HG02763 (cell line): ENCODE data around the gene ANO9.
"Not testable (repeated sequence)": the region's sequence is repeated elsewhere in the genome, so short reads cannot be mapped to it uniquely, and the experiment has no call there.

Experiments
- ATAC-seq: cut with Tn5 transposase; IDR thresholded peaks from one replicate; pipeline ENCODE4 v1.9.1; 2021; ENCODE audit warnings: mild to moderate bottlenecking, moderate library complexity; ENCODE audit not compliant: unreplicated experiment

Gene ANO9

DNA sequence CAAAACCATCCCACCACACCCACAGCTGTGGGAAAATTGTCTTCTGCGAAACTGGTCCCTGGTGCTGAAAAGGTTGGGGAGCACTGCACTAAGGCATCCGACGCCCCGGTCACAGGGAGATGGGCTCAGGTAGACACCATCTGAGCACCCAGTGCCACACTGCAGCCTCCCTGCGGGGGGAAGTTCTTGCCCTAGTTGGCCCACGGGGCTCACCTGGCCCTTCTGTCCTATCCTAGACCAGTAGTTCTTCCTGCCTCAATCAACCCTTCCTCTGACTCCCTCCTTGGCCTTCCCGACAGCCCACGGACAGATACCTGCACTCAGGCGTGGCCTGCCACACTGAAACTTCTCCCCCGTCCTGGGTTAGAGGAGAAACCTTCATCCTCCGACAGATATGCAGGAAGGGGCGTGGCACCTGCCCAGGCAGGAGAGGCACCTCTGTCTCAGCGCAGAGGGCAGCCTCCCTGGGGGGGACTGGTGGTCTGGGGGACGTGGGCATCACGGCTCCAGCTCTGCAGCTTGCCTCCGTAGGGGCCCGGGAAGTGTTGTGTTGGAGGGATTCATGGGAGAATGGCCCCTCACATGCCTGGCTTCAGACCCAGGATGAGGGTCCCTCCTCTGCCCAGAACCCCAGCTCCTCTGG is 4.5 kb downstream of the ANO9 start:
- ATAC-seq = no peak

DNA sequence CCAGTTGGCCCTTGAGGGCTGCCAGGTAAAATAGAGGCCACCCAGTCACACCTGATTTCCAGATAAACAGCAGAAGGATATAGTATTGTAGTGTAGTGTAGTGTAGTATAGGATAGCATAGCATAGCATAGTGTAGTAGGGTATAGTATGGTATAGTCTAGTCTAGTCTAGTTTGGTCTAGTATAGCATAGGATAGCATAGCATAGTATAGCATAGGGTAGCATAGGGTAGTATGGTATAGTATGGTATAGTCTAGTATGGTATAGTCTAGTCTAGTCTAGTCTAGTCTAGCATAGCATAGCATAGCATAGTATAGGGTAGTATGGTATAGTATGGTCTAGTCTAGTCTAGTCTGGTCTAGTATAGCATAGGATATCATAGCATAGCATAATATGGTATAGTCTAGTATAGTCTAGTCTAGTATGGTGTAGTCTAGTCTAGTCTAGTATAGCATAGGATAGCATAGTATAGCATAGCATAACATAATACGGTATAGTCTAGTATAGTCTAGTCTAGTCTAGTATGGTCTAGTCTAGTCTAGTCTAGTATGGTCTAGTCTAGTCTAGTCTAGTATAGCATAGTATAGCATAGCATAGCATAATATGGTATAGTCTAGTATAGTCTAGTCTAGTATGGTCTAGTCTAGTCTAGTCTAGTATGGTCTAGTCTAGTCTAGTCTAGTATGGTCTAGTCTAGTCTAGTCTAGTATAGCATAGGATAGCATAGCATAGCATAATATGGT is 6.6 kb downstream of the ANO9 start:
- not testable (repeated sequence) for ATAC-seq

DNA sequence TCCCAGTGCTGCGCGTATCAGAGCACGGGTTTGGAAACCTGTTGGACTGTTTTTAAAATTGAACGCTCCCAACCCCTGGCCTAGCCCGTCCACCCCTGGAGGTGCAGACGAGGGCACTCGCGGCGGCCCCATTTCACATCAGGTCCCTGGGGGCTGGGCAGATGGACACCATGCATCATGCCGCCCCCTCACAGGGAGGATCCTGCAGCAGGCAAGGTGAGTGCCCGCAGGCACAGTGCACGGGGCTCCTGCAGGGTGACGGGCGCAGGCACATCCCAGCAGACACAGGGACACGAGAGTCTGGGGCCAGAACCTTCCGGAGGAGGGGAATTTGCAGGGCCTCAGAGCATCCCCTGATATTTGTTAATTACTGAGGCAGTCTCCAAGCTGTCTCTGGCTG is 7.3 kb downstream of the ANO9 start:
- no peak for ATAC-seq

DNA sequence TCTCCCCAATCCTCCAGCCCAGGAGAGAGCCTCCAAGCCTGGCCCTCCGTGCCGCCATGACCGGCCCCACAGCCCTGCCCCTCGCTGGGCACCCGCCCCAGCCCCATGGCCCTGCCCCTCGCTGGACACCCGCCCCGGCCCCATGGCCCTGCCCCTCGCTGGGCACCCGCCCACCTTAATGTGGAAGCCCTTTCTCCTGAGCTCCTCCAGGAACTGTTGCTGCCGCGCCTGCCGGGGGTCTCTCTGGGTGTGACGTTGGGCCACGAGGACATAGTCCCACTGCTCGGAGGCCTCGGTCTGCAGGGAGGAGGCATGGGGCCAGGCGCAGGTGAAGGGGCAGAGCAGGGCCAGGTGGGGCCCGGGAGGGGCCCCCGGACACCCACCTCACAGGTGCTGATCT is 8.2 kb downstream of the ANO9 start:
- ATAC-seq = no peak

DNA sequence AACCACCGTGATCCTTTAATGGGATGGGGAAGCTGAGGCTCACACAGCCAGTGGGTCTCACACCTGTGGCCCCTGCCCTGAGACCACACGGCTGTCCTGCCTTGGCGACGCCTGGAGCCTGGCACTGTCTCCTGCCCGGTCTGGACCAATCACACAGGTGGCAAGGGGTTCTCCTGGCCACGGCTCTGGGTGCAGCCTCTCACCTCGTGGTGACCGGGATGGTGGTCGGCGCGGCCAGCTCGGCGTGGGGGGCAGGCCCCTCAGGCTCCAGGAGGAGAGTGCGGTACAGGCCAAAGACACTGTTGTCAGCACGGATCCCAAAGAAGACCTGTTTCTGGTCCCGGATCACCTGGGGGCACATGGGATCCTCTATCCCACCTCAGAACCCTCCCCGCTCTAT is 8.7 kb downstream of the ANO9 start:
- ATAC-seq = no peak

DNA sequence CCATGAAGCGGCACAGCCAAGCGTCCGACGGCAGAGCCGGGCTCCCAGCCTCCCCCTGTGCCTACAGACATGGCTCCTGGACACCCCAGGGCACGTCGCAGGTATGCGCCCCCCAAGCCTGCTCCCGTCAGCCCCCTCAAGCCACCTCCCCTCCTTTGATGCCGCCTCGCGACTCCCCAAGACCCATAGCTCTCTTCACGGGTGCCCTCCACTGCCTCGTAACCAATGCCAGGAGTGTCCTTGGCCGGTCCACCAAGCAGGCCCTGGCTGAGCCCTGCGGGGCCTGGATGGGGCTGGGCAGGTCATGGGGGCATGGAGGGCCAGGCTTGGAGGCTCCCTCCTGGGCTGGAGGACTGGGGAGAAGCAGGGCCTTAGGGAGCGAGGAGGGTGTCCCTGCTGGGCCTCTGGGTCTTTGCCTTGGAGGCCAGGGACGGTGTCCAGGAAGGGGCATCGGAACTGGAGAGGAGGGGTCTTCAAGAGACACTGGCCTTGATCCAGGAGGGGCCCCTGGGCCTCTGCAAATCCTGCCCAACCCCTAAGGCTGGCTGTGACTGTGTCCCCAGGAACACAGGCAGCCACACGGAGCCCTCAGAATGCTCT is 9.2 kb downstream of the ANO9 start:
- no peak for ATAC-seq

DNA sequence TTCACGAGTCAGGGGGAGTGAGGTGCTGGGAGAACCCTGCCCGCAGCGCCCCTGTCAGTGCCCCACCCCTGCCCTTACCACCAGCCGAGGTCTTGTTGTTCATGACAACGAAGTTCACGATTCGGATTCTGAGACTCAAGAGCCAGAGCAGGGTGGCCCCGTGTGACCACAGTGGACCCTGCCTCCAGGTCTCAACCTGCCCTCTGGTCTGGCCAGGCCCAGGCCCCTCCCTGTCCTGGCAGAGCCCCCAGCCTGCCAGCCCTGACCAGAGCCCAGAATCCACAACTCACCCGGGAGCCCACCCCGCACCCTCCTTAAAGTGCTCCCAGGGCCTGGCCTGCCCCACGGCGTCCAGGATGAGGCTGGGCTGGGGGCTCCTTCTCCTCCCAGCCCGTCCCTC is 9.9 kb downstream of the ANO9 start:
- no peak for ATAC-seq

DNA sequence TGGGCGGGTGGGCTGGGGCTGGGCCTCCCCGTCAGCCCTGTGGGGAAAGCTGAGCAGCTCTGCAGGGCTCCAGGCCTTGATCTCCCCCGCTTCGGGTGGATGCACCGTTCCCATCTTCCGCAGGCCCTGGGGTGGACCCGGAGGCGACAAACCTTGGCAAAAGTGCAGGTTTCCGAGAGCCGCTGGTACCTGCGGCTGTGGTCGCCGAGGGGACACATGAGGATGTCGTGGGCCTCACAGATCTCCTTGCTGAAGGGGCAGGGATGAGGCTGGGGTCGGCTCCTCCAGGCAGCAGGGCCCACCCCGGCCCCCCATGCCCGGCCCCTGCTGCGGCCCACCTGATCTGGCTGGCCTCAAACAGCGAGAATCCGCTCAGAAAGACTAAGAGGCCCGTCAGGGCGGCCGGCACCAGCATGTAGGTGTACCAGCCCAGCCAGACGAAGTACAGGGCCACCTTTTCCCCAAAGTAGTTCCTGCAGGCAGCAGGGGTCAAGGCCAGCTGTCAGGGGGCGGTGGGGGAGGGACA is 11.8 kb downstream of the ANO9 start:
- ATAC-seq = no peak

DNA sequence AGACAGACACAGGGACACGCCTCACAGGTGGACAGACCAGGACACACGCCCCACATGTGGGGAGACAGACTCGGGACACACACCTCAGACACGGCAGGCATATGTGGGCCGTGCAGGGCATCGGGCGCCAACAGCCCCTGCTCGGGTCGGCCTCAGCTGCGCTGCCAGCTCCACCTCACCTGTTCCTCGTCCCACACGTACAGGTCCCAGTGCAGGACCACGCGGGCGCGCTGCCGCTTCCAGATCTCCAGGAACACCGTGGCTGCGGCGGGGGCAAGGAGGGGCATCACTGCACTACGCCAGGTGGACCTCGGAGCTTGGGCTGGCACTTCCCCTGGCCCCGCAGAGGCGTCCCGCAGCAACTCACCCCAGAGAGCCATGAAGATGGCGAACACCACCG is 12.4 kb downstream of the ANO9 start:
- no peak for ATAC-seq

DNA sequence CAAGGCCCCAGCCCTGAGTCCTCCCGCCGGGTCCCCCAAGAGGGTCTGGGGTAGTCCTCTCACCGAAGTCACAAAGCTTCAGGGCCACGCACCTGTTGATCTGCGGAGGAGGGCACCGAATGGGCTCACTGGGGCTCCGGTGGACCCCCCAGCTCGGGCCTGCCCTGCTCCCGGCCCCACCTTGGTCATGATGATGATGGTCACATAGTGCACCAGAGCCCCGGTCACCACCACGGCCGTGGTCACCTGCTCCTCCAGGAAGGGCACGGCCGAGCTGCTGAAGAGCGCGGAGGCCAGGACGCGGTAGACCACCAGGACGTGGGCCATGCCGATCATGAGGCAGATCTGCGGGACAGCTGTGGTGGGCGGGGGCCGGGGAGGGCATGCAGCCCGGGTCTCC is 13.5 kb downstream of the ANO9 start:
- ATAC-seq = no peak

DNA sequence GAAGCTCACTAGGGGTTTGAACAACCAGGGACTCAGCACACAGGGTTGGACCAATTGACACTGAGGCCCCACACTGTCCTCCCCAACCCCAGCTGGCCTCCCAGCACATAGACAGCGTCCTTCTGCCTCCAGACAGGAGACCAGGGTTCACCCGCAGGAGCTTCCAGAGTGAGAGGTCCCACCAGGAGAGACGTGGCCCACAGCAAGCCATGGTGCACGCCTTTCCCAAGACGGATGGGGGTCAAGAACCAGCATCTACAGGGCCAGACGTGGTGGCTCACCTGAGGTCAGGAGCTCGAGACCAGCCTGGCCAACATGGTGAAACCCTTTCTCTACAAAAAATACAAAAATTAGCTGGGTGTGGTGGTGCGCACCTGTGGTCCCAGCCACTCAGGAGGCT is 15.0 kb downstream of the ANO9 start:
- no peak for ATAC-seq

DNA sequence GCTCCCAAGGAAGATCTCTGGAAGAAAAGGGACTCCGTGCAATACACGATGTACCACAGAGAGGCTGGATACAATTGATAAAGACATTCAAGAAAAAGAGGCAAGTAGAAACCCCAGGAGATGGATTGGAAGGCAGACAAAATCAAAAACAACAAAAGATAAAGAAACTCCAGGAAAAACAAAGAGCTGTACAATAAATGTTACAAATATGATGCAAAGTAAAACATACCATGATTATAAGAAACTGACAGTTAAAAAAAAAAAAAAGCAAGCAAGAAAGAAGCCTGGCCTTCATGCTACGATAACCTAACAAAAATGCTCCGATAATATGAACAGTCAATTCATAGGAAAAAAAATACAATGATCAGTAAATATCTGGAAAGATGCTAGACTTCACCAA is 16.5 kb downstream of the ANO9 start:
- no peak for ATAC-seq

DNA sequence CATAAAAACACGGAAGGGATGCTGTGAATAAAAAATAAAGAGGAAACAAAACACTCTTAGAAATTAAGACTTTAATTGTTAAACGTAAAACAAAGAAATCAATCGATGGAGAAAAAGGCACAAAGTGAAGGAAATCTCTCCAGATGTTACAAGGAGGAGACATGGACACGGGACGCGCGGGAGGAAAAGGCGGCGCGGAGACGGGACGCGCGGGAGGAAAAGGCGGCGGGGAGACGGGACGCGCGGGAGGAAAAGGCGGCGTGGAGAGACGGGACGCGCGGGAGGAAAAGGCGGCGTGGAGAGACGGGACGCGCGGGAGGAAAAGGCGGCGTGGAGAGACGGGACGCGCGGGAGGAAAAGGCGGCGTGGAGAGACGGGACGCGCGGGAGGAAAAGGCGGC is 17.0 kb downstream of the ANO9 start:
- ATAC-seq = not testable (repeated sequence)

DNA sequence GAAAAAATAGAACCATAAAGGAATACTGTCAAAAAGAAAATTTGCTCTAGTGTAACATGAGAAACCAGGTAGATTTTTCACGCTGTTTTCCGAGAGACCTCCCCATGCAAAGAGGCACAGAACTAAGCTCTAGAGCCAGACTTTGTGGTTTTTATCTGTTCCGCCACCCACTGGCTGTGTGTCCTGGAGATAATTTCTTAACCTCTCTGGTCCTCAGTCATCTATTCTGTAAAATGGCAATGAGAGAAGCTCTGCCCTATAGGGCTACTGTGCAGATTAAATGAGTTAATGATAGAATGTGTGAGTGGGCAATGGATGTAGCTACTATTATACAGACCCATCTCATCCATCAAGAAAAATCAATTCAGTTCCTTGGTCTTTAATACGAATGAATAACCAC is 17.6 kb downstream of the ANO9 start:
- no peak for ATAC-seq

DNA sequence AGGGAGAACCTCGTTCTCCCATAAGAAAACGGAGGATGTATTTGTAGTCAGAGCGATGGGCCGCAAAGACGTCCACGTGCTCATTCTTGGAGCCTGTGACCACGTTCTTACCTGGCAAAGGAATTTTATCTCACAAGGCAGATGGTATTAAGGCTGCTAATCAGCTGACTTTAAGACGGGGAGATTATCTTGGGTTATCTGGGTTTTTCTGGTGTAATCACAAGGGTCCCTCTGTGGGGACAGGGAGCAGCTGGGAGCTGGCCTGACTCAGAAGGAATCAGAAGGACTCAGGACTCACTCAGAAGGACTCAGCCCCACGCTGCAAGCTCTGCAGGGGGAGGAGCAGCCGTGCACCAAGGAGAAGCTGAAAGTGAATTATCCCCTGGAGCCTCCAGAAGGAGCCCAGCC is 19.6 kb downstream of the ANO9 start:
- no peak for ATAC-seq

DNA sequence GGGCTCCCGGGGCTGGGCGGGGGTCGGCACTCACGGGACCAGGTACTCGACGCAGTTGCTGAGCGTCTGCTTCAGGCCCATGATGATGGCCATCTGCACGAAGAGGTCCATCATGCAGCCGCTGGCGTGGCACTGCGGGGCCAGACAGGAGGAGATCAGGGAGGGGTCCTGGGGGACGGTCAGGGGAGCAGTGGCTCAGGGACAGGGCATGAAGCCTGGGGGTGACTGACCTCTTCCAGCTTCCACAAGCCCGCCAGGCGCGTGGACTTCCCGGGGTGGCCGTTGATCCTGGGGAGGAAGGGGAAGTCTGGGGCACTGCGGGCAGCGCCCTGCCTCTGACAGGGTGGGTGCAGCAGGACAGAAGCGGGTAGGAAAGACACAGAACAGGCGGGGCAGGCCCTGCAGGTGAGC is 20.9 kb downstream of the ANO9 start:
- ATAC-seq = no peak

DNA sequence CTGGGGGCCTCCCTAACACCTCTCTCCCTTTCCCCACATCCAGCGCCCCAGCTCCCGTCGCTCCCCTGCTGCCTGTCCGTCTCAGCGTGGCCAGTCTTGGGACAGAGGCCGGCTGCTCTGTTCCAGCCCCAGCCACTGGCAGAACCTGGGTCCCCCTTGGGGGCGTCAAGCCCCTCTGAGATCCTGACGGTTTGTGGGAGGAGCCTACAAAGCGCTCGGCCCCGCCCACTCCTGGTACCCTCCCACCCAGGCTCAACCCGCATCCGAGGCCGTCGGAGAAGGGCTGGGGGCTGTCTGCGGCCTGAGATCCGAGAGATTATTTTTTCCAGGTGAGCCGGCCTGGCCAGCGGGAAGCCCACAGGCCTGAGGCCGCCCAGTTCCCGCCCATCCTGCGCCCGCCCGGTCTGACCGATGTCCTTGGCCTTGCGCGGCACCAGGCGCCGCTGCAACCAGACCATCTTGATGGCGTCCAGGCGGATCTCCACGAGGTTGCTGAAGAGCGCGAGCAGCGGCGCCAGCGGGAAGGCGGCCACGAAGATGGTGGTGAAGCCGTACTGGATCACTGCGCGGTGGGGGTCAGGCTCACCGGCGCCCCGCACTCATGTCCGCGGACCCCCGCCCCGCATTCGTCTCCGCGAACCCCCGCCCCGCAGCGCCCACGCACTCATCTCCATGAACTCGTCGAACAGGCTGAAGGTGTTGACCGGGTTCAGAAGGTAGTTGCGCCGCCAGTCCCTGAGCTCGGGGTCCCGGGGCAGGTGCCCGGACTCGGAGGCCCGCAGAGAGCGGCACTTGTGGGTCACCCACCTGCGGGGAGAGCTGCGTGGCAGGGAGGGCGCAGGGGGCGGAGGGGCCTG is 21.5 kb downstream of the ANO9 start:
- no peak for ATAC-seq

DNA sequence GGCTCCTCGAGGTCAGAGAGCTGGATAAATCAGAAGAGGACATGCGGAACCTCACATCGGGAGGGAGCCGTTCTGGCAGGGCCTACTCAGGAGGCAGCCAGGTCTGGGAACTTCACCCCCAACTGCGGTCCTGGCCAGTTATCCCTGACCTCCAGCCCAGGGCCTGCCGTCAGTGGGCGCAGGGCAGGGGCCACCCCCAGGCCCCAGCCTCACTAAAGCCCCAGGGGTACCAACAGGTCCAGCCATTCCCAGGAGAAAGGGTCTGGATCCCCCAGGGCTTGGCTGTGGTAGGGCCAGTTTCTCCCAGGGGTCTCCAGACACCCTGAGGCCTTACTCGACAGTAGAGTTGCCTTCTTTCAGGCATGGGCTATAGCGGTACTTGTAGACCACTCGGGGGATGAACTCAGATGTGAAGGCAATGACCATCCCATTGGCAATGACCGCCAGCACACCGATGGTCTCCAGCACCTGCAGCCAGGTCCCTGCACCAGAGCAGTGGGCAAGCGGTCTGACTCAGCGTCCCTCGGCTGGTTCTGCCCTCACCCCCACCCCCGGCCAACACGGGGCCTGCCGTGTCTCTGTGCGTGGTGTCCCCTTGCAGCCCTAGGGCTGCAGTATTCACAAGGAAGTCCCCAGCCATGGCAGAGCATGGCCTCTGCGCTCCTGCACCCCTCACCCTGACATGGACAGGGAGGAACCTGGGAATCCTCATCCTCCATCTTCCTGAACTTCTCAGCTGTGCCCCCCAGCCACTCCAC is 22.4 kb downstream of the ANO9 start:
- ATAC-seq = no peak

DNA sequence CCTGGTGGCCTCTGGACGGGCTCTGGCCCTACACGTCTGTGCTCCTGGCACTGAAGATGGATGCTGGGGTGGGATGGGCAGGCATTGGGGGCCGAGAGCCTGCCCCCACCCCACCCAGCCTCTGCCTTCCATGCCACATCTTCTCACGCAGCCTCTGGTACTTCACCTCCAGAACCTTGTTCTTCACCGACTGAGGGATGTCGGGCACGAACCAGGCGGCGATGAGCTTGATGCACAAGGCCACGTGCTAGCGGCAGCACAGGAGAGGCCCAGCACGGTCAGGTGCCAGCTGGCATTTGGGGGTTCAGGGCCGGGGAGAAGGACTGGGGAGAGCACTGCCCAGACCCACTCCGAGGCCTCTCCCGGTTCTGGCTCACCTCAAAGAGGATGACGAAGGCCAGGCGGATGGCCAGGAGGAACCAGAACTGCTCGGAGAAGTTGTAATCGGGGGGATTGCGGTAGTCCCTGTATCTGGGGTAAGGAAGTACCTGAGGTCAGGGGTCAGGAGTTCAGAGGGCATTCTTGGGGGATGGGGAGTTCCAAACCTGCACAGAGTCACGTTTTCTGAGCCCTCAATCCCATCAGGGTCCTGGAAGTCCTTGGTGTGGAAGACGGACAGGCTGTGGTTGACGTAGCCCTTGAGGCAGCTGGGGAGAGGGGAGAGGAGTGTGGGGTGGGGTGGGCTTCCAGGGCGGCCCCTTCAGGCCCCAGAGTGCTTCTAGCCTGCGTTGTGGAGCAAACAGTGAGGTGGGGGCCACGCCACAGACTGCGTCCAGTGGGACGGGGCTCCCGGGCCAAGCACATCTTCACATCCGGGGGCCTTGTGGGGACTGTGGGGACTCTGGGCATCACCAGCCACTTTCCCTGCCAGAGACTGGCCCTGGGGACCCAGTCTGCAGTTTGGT is 23.2 kb downstream of the ANO9 start:
- no peak for ATAC-seq
